Head of caudate nucleus (tissue), 42 donors: ENCODE measurements around the gene PHF23.

ENCODE experiments used
- DNase-seq, 42 donors: peaks; one replicate each; pipeline versions ENCODE4 v3.0.0 to v3.0.0-alpha.2; 2020 to 2021; ENCODE audit warnings: mixed read lengths in 7 of 42
- intact Hi-C: fragments of 100-400 bp; cut with DNase I; formaldehyde crosslinking; loops from one replicate; pipeline ENCODE4 v1.15.0; 2022

PHF23 gene

DNA sequence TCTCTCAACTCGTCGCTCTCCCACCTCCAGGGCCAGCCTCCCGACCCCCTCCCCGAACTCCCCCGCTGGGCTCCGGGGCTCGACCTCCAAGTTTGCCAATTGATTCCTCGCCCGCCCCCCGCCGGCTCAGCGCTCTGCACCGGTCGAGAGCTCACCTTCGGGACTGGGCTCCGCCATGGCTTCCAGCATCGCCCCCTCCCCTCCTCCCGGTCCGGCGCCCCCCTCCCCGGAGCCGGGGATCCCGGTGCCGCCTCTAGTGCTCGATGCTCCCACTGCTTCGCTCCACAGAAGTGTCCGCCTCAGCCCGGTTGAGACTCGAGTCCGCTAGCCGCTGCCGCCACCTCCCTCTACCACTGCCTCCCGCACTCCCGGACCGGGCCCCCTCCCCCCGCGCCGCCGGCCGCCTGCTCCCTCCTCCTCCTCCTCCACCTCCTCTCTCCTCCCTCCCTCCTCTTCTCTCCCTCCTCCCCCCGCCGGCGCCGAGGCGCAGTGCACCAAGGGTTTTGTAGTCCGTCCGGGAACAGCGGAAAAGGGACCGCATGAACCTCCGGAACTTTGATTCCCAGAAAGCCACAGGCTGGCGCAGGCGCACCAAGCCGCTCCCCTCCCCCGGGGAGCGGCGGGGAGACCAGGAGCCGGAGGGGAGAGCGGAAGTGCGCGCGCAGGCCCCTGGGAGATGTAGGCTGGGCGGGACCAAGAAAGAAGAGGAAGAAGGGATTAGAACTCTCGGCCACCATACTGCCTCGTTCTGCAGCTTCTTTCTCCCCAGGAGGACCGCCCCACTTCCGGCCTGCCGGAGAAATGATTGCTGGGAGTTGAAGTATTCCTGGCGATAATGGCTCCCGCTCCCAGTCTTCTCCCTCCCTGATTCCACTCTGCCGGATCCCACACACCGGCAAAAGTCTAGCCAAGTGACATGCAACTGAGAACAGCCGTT lies at the start of gene PHF23:
TSS of gene PHF23 (minus strand) at position 367 of the 937 bp plus-strand sequence. CDS start at position 189, 178 bp downstream.
- intact Hi-C loops, result loop anchor here (1.0 kb wide), 1 partner anchor 12 kb away; the partner anchor contains the start of gene CTDNEP1
- DNase-seq, result peak; percentile 98 to 100 (median 99)

DNA sequence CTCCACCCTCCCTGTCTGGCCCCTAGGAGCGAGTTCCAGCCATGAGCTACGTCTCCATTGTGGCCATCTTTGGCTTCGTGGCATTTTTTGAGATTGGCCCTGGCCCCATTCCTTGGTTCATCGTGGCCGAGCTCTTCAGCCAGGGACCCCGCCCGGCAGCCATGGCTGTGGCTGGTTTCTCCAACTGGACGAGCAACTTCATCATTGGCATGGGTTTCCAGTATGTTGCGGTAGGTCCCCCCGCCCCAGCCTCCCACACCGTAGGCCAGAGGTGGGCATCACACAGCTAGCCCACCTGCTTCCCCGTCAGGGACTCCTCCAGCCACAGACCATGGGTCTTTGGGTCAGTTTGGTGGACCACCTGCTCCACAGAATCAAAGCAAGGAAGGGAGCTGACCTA lies 46.4 kb upstream of the PHF23 start:
- DNase-seq, result no peak
- intact Hi-C loops, result no loop called here

DNA sequence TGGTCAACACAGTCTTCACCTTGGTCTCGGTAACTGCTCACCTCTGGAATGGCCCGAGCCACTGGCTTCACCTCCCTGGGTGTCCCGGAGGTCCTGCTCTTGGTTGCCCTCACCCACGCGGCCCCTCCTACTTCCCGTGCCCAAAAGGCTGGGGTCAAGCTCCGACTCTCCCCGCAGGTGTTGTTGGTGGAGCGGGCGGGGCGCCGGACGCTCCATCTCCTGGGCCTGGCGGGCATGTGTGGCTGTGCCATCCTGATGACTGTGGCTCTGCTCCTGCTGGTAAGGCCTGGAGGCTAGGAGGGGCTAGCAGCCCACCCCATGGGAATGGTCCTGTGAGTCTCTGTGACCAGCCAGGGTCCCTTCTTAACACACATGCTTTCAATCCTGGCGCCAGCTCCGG lies 45.7 kb upstream of the PHF23 start:
- intact Hi-C loops, result no loop called here

DNA sequence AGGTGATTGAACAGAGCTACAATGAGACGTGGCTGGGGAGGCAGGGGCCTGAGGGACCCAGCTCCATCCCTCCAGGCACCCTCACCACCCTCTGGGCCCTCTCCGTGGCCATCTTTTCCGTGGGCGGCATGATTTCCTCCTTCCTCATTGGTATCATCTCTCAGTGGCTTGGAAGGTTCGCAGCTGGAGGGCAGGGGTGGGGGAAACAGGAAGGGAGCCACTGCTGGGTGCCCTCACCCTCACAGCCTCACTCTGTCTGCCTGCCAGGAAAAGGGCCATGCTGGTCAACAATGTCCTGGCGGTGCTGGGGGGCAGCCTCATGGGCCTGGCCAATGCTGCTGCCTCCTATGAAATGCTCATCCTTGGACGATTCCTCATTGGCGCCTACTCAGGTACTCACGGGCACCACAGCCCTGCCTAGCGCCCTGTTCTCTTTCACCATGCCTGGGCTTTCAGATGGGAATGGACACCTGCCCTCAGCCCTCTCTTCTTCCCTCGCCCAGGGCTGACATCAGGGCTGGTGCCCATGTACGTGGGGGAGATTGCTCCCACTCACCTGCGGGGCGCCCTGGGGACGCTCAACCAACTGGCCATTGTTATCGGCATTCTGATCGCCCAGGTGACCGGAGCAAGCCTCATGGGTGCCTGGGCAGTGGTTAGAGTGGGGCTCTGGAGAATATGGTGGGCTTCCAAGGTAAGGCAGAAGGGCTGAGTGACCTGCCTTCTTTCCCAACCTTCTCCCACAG lies 44.4 kb upstream of the PHF23 start:
- DNase-seq, result no peak
- intact Hi-C loops, result no loop called here

More for the DNA sequence above, 45.7 kb upstream of the PHF23 start:
- DNase-seq, result no peak

DNA sequence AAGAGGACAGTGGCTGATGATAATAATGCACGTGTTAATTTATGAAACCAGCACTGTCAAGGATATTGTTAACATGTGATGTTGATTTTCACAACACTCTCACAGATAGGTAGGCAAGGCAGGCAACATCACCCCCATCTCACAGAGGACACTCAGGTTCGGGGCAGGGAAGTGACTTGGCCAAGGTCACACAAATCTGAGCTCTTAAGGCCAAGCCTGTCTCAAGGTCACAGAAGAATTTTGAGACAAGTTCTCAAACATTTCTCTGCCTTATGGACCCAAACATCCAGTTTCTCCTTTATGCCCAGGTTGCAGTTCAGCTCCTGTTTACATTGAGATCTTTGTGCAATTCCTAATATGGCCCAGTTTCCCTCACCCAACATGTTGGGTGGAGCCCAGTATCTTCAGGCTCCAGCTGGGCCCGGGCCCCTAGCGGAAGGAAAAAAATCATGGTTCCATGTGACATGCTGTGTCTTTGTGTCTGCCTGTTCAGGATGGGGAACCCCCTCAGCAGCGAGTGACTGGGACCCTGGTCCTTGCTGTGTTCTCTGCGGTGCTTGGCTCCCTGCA lies 43.6 kb upstream of the PHF23 start:
- DNase-seq, result no peak
- intact Hi-C loops, result no loop called here

DNA sequence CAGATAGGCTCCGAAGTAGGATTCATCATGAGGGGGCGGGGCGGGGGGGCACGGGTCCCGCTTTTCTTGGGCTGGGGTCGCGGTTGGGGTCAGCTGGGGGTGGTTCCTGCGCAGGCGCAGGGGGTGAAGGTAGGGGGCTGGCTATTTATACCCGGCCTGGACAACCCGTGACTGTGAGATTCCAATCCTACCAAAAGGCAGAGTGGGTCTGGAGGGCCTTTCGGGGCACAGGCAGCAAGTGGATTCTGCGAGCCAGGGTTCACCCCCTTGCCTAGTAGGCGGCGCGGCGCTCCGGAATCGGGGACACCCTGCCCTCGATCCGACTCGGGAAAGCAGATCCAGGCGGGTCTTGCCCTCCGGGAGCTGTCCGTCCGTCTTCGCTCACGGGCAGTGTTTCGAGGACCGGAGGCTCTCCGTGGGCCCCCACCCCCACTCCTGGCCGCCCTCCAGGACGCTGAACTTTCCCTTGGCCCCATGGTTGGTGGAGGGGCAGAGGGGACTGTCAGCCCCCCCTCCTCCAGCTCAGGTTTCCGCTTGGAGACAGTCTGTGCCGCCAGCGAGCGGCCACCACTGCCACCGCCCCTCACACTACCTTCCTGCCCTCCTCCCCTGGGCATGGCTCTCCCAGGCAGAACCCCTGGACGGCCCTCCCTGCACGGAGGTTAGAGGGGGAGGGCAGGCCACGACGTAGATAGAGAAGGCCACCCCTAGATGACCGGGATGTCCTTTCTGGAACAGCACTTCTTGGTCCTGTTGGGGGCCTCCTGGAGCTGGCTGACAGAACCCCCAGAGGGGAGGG lies 42.9 kb upstream of the PHF23 start:
- DNase-seq, result no peak
- intact Hi-C loops, result no loop called here

DNA sequence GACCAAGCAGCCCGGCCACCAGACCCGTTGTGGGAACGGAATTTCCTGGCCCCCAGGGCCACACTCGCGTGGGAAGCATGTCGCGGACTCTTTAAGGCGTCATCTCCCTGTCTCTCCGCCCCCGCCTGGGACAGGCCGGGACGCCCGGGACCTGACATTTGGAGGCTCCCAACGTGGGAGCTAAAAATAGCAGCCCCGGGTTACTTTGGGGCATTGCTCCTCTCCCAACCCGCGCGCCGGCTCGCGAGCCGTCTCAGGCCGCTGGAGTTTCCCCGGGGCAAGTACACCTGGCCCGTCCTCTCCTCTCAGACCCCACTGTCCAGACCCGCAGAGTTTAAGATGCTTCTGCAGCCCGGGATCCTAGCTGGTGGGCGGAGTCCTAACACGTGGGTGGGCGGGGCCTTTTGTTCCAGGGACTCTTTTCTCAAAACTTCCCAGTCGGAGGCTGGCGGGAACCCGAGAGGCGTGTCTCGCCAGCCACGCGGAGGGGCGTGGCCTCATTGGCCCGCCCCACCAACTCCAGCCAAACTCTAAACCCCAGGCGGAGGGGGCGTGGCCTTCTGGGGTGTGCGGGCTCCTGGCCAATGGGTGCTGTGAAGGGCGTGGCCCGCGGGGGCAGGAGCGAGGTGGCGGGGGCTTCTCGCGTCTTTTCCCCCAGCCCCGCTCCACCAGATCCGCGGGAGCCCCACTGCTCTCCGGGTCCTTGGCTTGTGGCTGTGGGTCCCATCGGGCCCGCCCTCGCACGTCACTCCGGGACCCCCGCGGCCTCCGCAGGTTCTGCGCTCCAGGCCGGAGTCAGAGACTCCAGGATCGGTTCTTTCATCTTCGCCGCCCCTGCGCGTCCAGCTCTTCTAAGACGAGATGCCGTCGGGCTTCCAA lies 42.1 kb upstream of the PHF23 start, which contains the start of gene SLC2A4:
TSS of gene SLC2A4 (plus strand) at position 645 of the 879 bp plus-strand sequence. CDS start at position 862, 217 bp downstream.
- intact Hi-C loops, result no loop called here

DNA sequence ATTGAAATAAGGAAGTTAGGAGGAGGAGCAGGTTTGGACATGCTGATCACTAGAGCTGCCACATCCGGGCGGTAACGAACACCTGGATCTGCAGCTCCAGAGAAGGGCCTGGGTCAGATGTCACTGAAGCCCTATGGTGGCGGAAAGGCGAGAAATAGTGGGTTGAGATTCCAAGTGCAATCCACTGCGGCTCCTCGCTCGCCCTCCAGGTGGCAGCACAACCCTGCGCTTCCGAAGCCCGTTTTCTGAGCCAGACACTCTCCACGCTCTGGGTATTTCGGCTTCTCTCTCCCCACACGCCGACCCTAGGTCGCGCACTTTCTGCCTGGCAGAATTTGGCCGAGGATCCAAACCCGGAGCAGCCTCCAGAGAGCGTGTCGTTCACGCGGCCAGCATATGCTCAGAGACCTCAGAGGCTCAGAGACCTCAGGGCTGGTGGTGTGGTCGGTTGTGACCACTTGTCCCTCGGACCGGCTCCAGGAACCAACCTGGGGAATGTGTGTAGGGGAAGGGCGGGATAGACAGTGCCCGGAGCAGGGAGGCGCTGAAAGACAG lies 41.3 kb upstream of the PHF23 start:
- intact Hi-C loops, result no loop called here

More for the DNA sequence above, 42.1 kb upstream of the PHF23 start, which contains the start of gene SLC2A4:
- DNase-seq, result peak; percentile 64 to 89 (median 80)

DNA sequence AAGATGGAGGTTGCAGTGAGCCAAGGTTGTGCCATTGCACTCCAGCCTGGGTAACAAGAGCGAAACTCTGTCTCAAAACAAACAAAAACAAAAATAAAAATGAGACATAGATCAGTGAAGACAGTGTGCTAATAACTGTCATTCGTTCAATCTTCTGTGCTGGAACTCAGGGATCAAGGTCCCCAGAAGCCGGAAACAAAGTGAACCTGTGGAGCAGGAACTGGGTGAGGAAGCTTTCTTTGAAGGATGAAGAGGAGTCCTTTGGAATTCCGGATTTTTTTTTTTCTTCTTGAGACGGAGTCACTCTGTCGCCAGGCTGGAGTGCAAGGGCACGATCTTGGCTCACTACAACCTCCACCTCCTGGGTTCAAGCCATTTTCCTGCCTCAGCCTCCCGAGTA lies 40.2 kb upstream of the PHF23 start:
- intact Hi-C loops, result no loop called here
- DNase-seq, result no peak

More for the DNA sequence above, 41.3 kb upstream of the PHF23 start:
- DNase-seq, result peak; percentile 66 to 93 (median 86)

DNA sequence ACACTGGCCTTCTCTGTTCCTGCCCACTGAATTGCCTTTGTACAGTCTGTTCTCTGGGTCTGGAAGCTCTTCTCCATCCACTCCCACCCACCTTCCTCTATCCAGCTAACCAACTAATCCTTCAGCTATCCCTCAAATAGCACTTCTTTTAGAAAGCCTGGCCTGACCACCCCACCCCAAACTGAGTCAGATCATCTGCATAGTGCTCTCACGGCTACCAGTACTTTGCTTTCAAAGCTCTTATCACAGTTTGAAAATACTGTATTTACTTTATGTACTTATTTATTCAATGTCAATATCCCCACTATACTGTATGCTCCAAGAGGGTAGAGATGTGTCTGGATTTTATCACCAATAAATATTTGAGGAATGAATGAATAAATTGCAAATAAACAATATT lies 27.5 kb upstream of the PHF23 start:
- intact Hi-C loops, result no loop called here
- no peak for DNase-seq

DNA sequence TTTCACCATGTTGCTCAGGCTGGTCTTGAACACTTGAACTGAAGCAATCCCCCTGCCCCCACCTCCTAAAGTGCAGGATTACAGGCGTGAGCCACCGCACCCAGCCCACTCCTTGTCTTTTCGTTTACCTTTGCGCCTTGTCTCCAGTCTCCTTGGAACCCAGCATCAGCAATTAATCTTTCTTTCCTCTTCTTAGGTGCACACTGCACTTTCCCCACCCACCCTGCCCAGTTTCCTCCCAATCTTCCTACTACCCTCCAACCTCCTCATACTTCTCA lies 24.5 kb upstream of the PHF23 start:
- no peak for DNase-seq
- intact Hi-C loops, result no loop called here

DNA sequence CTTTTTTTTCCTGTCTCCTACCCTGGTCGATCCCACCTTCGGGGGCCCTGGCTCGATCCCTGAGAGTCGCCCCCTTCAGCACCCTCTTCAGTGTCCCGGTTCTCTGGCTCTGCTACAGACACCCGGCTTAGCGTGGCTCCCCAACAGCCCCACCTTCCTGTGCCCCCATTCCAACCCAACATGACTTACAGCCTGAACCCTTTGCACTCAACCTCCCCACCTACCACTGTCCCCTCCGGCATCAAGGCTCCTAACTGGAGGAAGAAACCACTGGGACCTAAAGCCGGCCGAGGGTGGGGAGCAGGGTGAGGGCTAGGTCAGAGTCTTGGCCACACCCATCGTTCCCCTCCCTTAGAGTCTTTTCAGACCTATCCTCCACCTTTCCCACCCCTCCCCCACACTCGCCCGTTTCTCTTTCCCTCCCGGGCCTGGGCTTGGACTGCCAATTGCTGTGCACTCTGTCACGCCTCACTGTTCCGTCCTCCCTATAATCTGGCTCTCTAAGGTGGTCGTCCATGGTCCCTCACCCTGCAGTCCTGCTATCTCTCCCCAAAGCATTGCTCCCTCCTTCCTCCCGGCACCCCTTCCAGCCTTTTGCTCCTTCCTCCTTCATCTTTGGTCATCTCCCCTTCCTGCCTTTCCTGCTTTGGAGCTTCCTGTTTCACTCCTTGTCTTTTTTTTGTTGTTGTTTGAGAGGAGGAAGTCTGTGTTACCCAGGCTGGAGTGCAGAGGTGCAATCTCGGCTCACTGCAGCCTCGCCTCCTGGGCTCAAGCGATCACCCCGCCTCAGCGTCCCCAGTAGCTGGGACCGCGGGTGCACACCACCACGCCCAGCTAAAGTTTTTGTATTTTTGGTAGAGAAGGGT lies 23.9 kb upstream of the PHF23 start:
- DNase-seq, result no peak
- intact Hi-C loops, result no loop called here

DNA sequence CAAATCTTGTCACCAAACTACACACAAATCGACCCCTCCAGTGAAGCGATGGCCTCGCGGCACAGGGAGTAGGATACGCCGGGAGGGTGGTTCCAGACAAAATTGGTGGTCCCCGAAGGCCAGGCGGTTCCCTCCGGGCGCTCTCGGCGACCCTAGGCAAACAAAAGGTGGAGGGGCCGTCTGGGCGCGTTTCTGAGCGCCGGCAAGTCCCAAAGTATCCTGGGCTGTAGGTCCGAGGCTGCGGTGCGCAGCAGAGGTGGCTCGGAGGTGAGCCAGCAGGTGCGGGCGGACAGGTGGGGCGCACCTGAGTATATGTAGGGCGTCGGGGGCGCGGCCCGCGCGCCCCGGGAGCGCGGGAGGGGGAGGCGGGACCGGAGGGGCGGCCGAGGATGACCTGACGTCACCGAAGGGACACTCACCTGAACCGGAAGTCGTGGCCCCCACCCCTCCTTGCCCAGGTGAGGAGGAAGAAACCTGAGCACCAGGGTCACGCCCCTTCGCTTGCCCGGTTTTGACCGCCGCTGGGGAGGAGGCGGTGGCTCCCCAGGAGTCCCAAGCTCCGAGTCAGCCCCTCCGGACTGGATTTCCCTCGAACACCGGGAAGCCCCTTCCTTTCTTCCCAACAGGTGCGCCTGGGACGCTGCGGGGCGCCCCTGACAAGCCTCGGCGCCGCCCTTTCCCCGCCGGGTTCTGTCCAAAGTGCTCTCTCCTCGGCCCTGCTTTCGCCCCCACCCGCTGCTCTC lies 23.1 kb upstream of the PHF23 start, which contains the start of gene CLDN7:
TSS of gene CLDN7 (minus strand) at position 287 of the 743 bp plus-strand sequence. CDS start 435 bp downstream, outside the sequence.
- no peak for DNase-seq
- intact Hi-C loops, result no loop called here

DNA sequence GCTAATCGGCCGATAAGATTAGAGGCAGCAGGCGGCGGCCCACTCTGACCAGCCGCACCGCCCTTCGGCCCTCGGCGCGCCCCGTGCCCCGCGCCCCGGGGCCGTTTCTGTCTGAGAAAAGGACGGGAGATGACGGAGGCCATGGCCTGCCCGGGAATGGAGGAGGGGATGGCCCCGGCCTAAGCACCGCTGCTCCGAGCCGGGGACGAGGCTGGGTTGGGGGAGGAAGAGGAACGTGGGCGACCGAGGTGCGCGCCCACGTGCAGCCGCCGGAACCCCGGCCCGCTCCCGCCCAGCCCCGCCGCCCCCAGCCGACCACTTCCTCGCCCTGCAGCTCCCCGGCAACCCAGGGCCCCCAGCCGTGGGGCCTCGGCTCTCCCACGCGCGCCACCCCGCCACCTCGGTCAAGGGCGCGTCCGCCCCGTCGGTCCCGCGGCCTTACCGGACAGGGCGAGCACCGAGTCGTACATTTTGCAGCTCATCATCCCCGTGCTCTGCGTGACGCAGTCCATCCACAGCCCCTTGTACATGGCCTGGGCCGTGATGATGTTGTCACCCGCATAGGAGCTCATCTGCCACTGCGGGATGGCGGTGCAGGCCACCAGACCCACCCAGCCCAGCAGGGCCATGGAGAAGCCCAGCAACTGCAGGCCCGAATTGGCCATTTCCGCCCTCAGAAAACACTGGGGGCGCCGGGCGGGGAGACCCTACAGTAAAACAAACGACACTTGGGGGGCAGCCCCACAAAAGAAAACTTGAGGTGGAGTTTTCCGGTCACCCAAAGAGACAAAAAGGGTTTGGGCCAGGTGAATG lies 22.3 kb upstream of the PHF23 start:
- DNase-seq, result no peak
- intact Hi-C loops, result no loop called here
